Hepatocyte (in vitro differentiated cells): ENCODE measurements around the gene KLKB1.

ENCODE experiments used
- EZH2phosphoT487 ChIP-seq: fragments of 200-600 bp; sonication (generic); IDR thresholded peaks from one replicate; pipeline ENCODE4 v1.6.1; 2018; ENCODE audit warnings: antibody characterized with exemption, mild to moderate bottlenecking, low read depth, moderate library complexity; ENCODE audit not compliant: unreplicated experiment, severe bottlenecking
- TF ChIP-seq, protein P1 (sequence below): fragments of 200-600 bp; sonication (generic); IDR thresholded peaks from 2 replicates; pipeline ENCODE4 v1.5.1; 2016; ENCODE audit warnings: antibody characterized with exemption, mild to moderate bottlenecking; ENCODE audit not compliant: poor library complexity

GRCh38 chr4:186283311-186283710 lies 56.0 kb downstream of the KLKB1 start:
- TF ChIP-seq EZH2phosphoT487: no peak
- TF ChIP-seq, protein P1, sequence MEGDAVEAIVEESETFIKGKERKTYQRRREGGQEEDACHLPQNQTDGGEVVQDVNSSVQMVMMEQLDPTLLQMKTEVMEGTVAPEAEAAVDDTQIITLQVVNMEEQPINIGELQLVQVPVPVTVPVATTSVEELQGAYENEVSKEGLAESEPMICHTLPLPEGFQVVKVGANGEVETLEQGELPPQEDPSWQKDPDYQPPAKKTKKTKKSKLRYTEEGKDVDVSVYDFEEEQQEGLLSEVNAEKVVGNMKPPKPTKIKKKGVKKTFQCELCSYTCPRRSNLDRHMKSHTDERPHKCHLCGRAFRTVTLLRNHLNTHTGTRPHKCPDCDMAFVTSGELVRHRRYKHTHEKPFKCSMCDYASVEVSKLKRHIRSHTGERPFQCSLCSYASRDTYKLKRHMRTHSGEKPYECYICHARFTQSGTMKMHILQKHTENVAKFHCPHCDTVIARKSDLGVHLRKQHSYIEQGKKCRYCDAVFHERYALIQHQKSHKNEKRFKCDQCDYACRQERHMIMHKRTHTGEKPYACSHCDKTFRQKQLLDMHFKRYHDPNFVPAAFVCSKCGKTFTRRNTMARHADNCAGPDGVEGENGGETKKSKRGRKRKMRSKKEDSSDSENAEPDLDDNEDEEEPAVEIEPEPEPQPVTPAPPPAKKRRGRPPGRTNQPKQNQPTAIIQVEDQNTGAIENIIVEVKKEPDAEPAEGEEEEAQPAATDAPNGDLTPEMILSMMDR: no peak
